HepG2 (cell line): ENCODE measurements around the gene PXK. TPM values are rescaled to one million over a fixed set of nuclear protein-coding genes. Genes with fewer than 3 reads are reported as not detected.
A peak's percentile ranks its signal among the peaks of the same experiment; 100 is the strongest.

ENCODE experiments used
- CHD2 ChIP-seq: IDR thresholded peaks from 2 replicates; pipeline ENCODE4 v1.6.1; 2011; ENCODE audit warnings: low read depth, low read length, improper control_type of control experiment
- DR1 ChIP-seq: sonication (generic); formaldehyde crosslinking; IDR thresholded peaks from 2 replicates; pipeline ENCODE4 v1.8.0; 2021; ENCODE audit warnings: mild to moderate bottlenecking, missing genetic modification reagents, inconsistent platforms
- GABPA ChIP-seq, 2 experiments: IDR thresholded peaks; 2 replicates each; pipeline ENCODE4 v1.6.1; 2011 to 2016; ENCODE audit warnings: low read depth in 2 of 2, low read length in 1 of 2, missing biosample characterization in 1 of 2, missing genetic modification characterization in 1 of 2
- JARID2 ChIP-seq: sonication (generic); formaldehyde crosslinking; IDR thresholded peaks from 2 replicates; pipeline ENCODE4 v1.8.1; 2023; ENCODE audit warnings: missing genetic modification reagents, inconsistent platforms; ENCODE audit not compliant: insufficient replicate concordance
- KDM3A ChIP-seq: IDR thresholded peaks from 2 replicates; pipeline ENCODE4 v1.6.1; 2018; ENCODE audit warnings: low read depth, missing compliant biosample characterization
- MEIS2 ChIP-seq: sonication (generic); formaldehyde crosslinking; IDR thresholded peaks from 2 replicates; pipeline ENCODE4 v1.9.0; 2021; ENCODE audit warnings: mild to moderate bottlenecking, missing genetic modification reagents
- NFAT5 ChIP-seq: sonication (generic); formaldehyde crosslinking; IDR thresholded peaks from 2 replicates; pipeline ENCODE4 v1.4.0; 2020; ENCODE audit warnings: missing genetic modification reagents
- NFYB ChIP-seq: sonication (generic); formaldehyde crosslinking; IDR thresholded peaks from 2 replicates; pipeline ENCODE4 v1.4.0; 2020; ENCODE audit warnings: missing genetic modification reagents
- NONO ChIP-seq, 2 experiments: fragments of 450-650 bp in 1 of 2; sonication (generic) in 1 of 2; formaldehyde crosslinking in 1 of 2; IDR thresholded peaks in 1 of 2; conservative IDR thresholded peaks in 1 of 2; 2 replicates each; pipeline versions ENCODE4 v1.6.1 to v1.8.0; 2017 to 2022; ENCODE audit warnings: mild to moderate bottlenecking in 1 of 2, missing genetic modification reagents in 1 of 2, moderate library complexity in 1 of 2
- POGZ ChIP-seq: sonication (generic); formaldehyde crosslinking; IDR thresholded peaks from 2 replicates; pipeline ENCODE4 v1.4.0; 2020; ENCODE audit warnings: mild to moderate bottlenecking, missing genetic modification reagents
- RXRA ChIP-seq: sonication (generic); formaldehyde crosslinking; IDR thresholded peaks from 2 replicates; pipeline ENCODE4 v1.5.1; 2020; ENCODE audit warnings: missing genetic modification reagents
- SAFB2 ChIP-seq: sonication (generic); formaldehyde crosslinking; IDR thresholded peaks from 2 replicates; pipeline ENCODE4 v1.5.1; 2020; ENCODE audit warnings: missing genetic modification reagents, low read depth, mild to moderate bottlenecking, borderline replicate concordance
- SIN3B ChIP-seq: fragments of 150-350 bp; IDR thresholded peaks from 2 replicates; pipeline ENCODE4 v1.6.1; 2014; ENCODE audit warnings: low read length
- SOX6 ChIP-seq, 2 experiments: fragments of 450-650 bp in 1 of 2; sonication (generic) in 1 of 2; formaldehyde crosslinking in 1 of 2; IDR thresholded peaks; 2 replicates each; pipeline versions ENCODE4 v1.4.0 to v1.6.1; 2017 to 2020; ENCODE audit warnings: antibody characterized with exemption in 1 of 2, mild to moderate bottlenecking in 1 of 2, missing genetic modification reagents in 1 of 2
- ZFP41 ChIP-seq: sonication (generic); formaldehyde crosslinking; IDR thresholded peaks from 2 replicates; pipeline ENCODE4 v1.4.0; 2020; ENCODE audit warnings: mild to moderate bottlenecking, missing genetic modification reagents, borderline replicate concordance
- ZGPAT ChIP-seq: IDR thresholded peaks from 2 replicates; pipeline ENCODE4 v1.6.1; 2016; ENCODE audit warnings: mild to moderate bottlenecking
- ZNF160 ChIP-seq: sonication (generic); formaldehyde crosslinking; IDR thresholded peaks from 2 replicates; pipeline ENCODE4 v1.8.0; 2022; ENCODE audit warnings: mild to moderate bottlenecking, inconsistent platforms, missing genetic modification reagents
- ZNF20 ChIP-seq: sonication (generic); formaldehyde crosslinking; IDR thresholded peaks from 2 replicates; pipeline ENCODE4 v1.4.0; 2020; ENCODE audit warnings: mild to moderate bottlenecking, moderate library complexity, missing genetic modification reagents
- ZNF441 ChIP-seq: sonication (generic); formaldehyde crosslinking; IDR thresholded peaks from 2 replicates; pipeline ENCODE4 v1.7.0; 2021; ENCODE audit warnings: missing genetic modification reagents, borderline replicate concordance
- ZNF460 ChIP-seq: sonication (generic); formaldehyde crosslinking; IDR thresholded peaks from 2 replicates; pipeline ENCODE4 v1.5.1; 2020; ENCODE audit warnings: missing genetic modification reagents, mild to moderate bottlenecking, borderline replicate concordance
- polyA plus RNA-seq, 8 experiments: library from polyadenylated mRNA; depleted of rRNA in 3 of 8; stranded (reverse) in 7 of 8; unstranded in 1 of 8; fragments of >200 nt; fragmentation: Illumina TruSeq in 4 of 8; extraction: Trizol in 4 of 8; gene quantifications; 2 replicates each; pipeline versions ENCODE4 v1.2.1 to v1.2.3, GENCODE V29; 2011 to 2016; ENCODE audit warnings: low read depth in 4 of 8, missing spikeins in 1 of 8, mixed read lengths in 1 of 8; ENCODE audit not compliant: insufficient read depth in 1 of 8
- total RNA-seq, 5 experiments: library from RNA; depleted of rRNA; stranded (reverse); fragments of >200 nt; fragmentation: Illumina TruSeq; extraction: Trizol; gene quantifications; 2 replicates each; pipeline ENCODE4 v1.2.3, GENCODE V29; 2016; ENCODE audit warnings: low read depth in 1 of 5

The PXK gene
- total and polyA plus RNA-seq, 2 of the 13 experiments (the other 11 are each of a cell fraction or from before 2014, with no cell fraction given) = 6.4 to 18.6 TPM

- TF ChIP-seq SAFB2 (CRISPR knock-in tag) = peak; percentile 65; the same call in 1 of the 2 replicates
- TF ChIP-seq KDM3A (CRISPR knock-in tag) = peak; percentile 76
- TF ChIP-seq SOX6 (IDR thresholded peaks at IDR 0.05) = no peak
- peak; percentile 77 for TF ChIP-seq SOX6 (CRISPR knock-in tag; IDR thresholded peaks at IDR 0.05)
- TF ChIP-seq NONO (IDR thresholded peaks at IDR 0.05) = no peak
- TF ChIP-seq NONO (CRISPR knock-in tag; conservative IDR thresholded peaks at IDR 0.05) = no peak; the same call in 1 of the 2 replicates
- peak; percentile 83 for TF ChIP-seq MEIS2 (CRISPR knock-in tag)
- TF ChIP-seq JARID2 (CRISPR knock-in tag) = no peak
- TF ChIP-seq ZFP41 (CRISPR knock-in tag) = 0 out of 2 replicates have a peak, but pooled peaks have one; percentile 56
- peak; percentile 66 for TF ChIP-seq NFYB (CRISPR knock-in tag)
- peak; percentile 47; the same call in 1 of the 2 replicates for TF ChIP-seq SIN3B
- TF ChIP-seq ZNF20 (CRISPR knock-in tag) = no peak
- no peak for TF ChIP-seq GABPA (IDR thresholded peaks at IDR 0.05; ENCODE audit: low read depth, low read length)
- 0 out of 2 replicates have a peak, but pooled peaks have one; percentile 28 for TF ChIP-seq GABPA (CRISPR knock-in tag; IDR thresholded peaks at IDR 0.05; ENCODE audit: low read depth)
- TF ChIP-seq DR1 (CRISPR knock-in tag) = 0 out of 2 replicates have a peak, but pooled peaks have one; percentile 27
- peak; percentile 89 for TF ChIP-seq ZGPAT (CRISPR knock-in tag)
- peak; percentile 68 for TF ChIP-seq ZNF441 (CRISPR knock-in tag)
- TF ChIP-seq RXRA (CRISPR knock-in tag) = peak; percentile 77
- TF ChIP-seq CHD2 = no peak
- no peak for TF ChIP-seq ZNF460 (CRISPR knock-in tag)
- peak; percentile 96 for TF ChIP-seq NFAT5 (CRISPR knock-in tag)
- TF ChIP-seq POGZ = peak; percentile 80
- TF ChIP-seq ZNF160 (CRISPR knock-in tag) = peak; percentile 89
Observed at GRCh38 chr3:58433400-58434167, 100.9 kb downstream of the PXK start, which contains the start of gene PDHB (continued).
